HL-60 (cell line): ENCODE measurements around the gene DHX32.

Experiments used
- CTCF ChIP-seq: IDR thresholded peaks from one replicate; pipeline ENCODE4 v1.5.1; 2011; ENCODE audit warnings: low read length, control low read depth, inconsistent platforms; ENCODE audit not compliant: insufficient read depth
- REST ChIP-seq: IDR thresholded peaks from 2 replicates; pipeline ENCODE4 v1.6.1; 2012; ENCODE audit warnings: low read depth; ENCODE audit not compliant: insufficient replicate concordance

DNA sequence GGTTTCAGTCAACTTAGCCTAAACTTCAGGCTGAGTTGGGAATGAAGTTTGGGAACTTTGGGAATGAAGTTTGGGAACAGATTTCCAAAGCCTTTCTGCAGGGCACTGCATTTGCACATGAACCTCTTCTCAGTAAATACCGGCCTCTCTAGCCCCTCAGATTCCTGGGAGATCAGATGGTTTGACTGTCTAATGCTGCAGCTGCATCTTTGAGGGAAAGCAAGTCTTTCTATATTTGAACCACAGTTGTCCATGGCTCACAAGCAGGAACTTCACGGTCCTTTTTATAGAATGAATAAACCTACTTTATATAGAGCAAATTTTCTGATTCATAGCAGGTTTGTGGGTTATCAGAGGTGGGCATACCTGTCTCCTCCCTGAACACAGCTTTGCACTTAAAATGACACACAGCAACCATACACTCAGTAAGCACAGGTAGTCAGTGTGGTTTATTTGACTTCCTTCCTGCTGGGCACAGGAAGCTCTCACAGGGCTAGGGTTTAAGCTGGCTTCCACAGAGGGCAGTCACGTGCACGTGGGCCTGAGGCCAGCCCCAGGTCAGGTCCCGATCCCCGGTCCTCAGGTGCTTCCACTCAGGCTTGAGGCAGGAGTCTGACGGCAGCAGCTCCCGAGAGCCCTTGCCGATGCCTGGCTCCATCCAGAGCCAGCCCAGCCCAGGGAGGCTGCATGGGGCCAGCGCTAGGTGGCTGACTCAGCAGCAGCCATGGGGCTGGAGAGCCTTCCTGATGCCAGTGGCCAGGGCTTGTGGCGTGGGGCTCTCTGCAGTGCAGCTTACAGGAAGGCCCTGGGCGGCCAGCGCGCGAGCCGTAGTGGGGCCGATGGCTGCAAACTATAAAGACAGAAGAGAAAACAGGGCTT lies 92.7 kb downstream of the DHX32 start:
- no peak for TF ChIP-seq REST
- no peak for TF ChIP-seq CTCF
